H9 (cell line): Measurements from ENCODE around the gene CTF1. TPM values are rescaled to one million over a fixed set of nuclear protein-coding genes. Genes with fewer than 3 reads are reported as not detected.

Experiments used
- DNase-seq: peaks from one replicate; pipeline ENCODE4 v3.0.0-alpha.2; 2017
- H2AFZ ChIP-seq: one replicate; pipeline ENCODE4 v1.6.1; 2013; ENCODE audit warnings: mild to moderate bottlenecking, low read length, control low read depth, moderate library complexity
- H2AK5ac ChIP-seq: 2 replicates; pipeline ENCODE4 v1.6.1; 2013; ENCODE audit warnings: low read length, control low read depth, mixed read lengths; ENCODE audit not compliant: insufficient read length
- H2BK120ac ChIP-seq: one replicate; pipeline ENCODE4 v1.6.1; 2013; ENCODE audit warnings: low read depth, mild to moderate bottlenecking, low read length, control low read depth, inconsistent platforms; ENCODE audit not compliant: poor library complexity, severe bottlenecking
- H2BK12ac ChIP-seq: 2 replicates; pipeline ENCODE4 v1.6.1; 2013; ENCODE audit warnings: low read length, control low read depth, mixed read lengths, low read depth; ENCODE audit not compliant: insufficient read length
- H2BK15ac ChIP-seq: 2 replicates; pipeline ENCODE4 v1.6.1; 2013; ENCODE audit warnings: low read depth, low read length, control low read depth
- H2BK20ac ChIP-seq: one replicate; pipeline ENCODE4 v1.6.1; 2013; ENCODE audit warnings: low read depth, mild to moderate bottlenecking, low read length, control low read depth, inconsistent platforms; ENCODE audit not compliant: poor library complexity, severe bottlenecking
- H2BK5ac ChIP-seq: 2 replicates; pipeline ENCODE4 v1.6.1; 2013; ENCODE audit warnings: low read length, control low read depth, mixed read lengths; ENCODE audit not compliant: insufficient read length
- H3K14ac ChIP-seq: 2 replicates; pipeline ENCODE4 v1.6.1; 2013; ENCODE audit warnings: low read length, control low read depth; ENCODE audit not compliant: insufficient read depth
- H3K18ac ChIP-seq: 2 replicates; pipeline ENCODE4 v1.6.1; 2013; ENCODE audit warnings: low read depth, mild to moderate bottlenecking, mixed read lengths, low read length, control low read depth; ENCODE audit not compliant: insufficient read length
- H3K23ac ChIP-seq: 2 replicates; pipeline ENCODE4 v1.6.1; 2013; ENCODE audit warnings: low read length, control low read depth, mixed read lengths, low read depth; ENCODE audit not compliant: insufficient read length
- H3K23me2 ChIP-seq: 2 replicates; pipeline ENCODE4 v1.6.1; 2013; ENCODE audit warnings: low read depth, mild to moderate bottlenecking, mixed read lengths, low read length, control low read depth; ENCODE audit not compliant: insufficient read length, poor library complexity, severe bottlenecking
- H3K27ac ChIP-seq: 2 replicates; pipeline ENCODE4 v1.5.1; 2013; ENCODE audit warnings: low read length, control low read depth, mixed read lengths, low read depth; ENCODE audit not compliant: insufficient read length
- H3K27me3 ChIP-seq: 2 replicates; pipeline ENCODE4 v1.6.1; 2013; ENCODE audit warnings: low read length, control low read depth, inconsistent platforms; ENCODE audit not compliant: insufficient read depth
- H3K4ac ChIP-seq: 2 replicates; pipeline ENCODE4 v1.6.1; 2013; ENCODE audit warnings: low read depth, mild to moderate bottlenecking, control low read depth, inconsistent platforms, low read length, moderate library complexity
- H3K4me1 ChIP-seq: 2 replicates; pipeline ENCODE4 v1.6.1; 2013; ENCODE audit warnings: low read length, control low read depth, inconsistent platforms; ENCODE audit not compliant: insufficient read depth
- H3K4me2 ChIP-seq: 2 replicates; pipeline ENCODE4 v1.6.1; 2013; ENCODE audit warnings: low read length, control low read depth, mixed read lengths; ENCODE audit not compliant: insufficient read length, insufficient read depth
- H3K56ac ChIP-seq: 2 replicates; pipeline ENCODE4 v1.6.1; 2013; ENCODE audit warnings: low read depth, mild to moderate bottlenecking, mixed read lengths, low read length, control low read depth; ENCODE audit not compliant: insufficient read length
- H3K79me1 ChIP-seq: 2 replicates; pipeline ENCODE4 v1.6.1; 2013; ENCODE audit warnings: low read depth, mild to moderate bottlenecking, moderate library complexity, low read length, control low read depth, inconsistent platforms; ENCODE audit not compliant: insufficient read depth, poor library complexity, severe bottlenecking
- H3K79me2 ChIP-seq: 2 replicates; pipeline ENCODE4 v1.6.1; 2013; ENCODE audit warnings: low read length, control low read depth, inconsistent platforms; ENCODE audit not compliant: insufficient read depth
- H3K9ac ChIP-seq: 2 replicates; pipeline ENCODE4 v1.6.1; 2013; ENCODE audit warnings: low read length, control low read depth, mixed read lengths; ENCODE audit not compliant: insufficient read length; ENCODE audit errors: extremely low read depth
- H3K9me3 ChIP-seq: one replicate; pipeline ENCODE4 v1.6.1; 2013; ENCODE audit warnings: low read depth, low read length, inconsistent platforms; ENCODE audit not compliant: control insufficient read depth
- H3T11ph ChIP-seq: one replicate; pipeline ENCODE4 v1.6.1; 2013; ENCODE audit warnings: mild to moderate bottlenecking, low read length, control low read depth, inconsistent platforms
- H4K20me1 ChIP-seq: one replicate; pipeline ENCODE4 v1.6.1; 2013; ENCODE audit not compliant: control insufficient read depth, insufficient read length, insufficient read depth
- H4K5ac ChIP-seq: 2 replicates; pipeline ENCODE4 v1.6.1; 2013; ENCODE audit warnings: low read depth, mild to moderate bottlenecking, mixed read lengths, low read length, control low read depth; ENCODE audit not compliant: insufficient read length
- H4K8ac ChIP-seq: replicated peaks from 2 replicates; pipeline ENCODE4 v1.6.1; 2013; ENCODE audit warnings: low read length, control low read depth, mixed read lengths, low read depth; ENCODE audit not compliant: insufficient read length
- H4K91ac ChIP-seq: 2 replicates; pipeline ENCODE4 v1.6.1; 2013; ENCODE audit warnings: low read depth, mild to moderate bottlenecking, moderate library complexity, mixed read lengths, low read length, control low read depth; ENCODE audit not compliant: insufficient read length
- H3K27ac Mint-ChIP-seq, 3 experiments: 2 replicates in 2 of 3; 3 replicates in 1 of 3; pipeline ENCODE4 v1.8.0; 2020 to 2021; ENCODE audit warnings: mixed read lengths in 3 of 3, mild to moderate bottlenecking in 1 of 3, moderate library complexity in 1 of 3
- H3K27me3 Mint-ChIP-seq: 2 replicates; pipeline ENCODE4 v1.8.0; 2021; ENCODE audit warnings: low read depth, mild to moderate bottlenecking, moderate library complexity, mixed read lengths
- H3K36me3 Mint-ChIP-seq, 3 experiments: 2 replicates in 2 of 3; 3 replicates in 1 of 3; pipeline ENCODE4 v1.8.0; 2020 to 2021; ENCODE audit warnings: low read depth in 3 of 3, mixed read lengths in 3 of 3; ENCODE audit not compliant: insufficient read depth in 1 of 3
- H3K4me1 Mint-ChIP-seq, 2 experiments: 2 replicates each; pipeline ENCODE4 v1.8.0; 2020; ENCODE audit warnings: mixed read lengths in 2 of 2
- H3K4me3 Mint-ChIP-seq, 2 experiments: 2 replicates in 1 of 2; 3 replicates in 1 of 2; pipeline ENCODE4 v1.8.0; 2020 to 2021; ENCODE audit warnings: mild to moderate bottlenecking in 2 of 2, mixed read lengths in 2 of 2, moderate library complexity in 1 of 2
- H3K9me3 Mint-ChIP-seq, 2 experiments: 2 replicates in 1 of 2; 3 replicates in 1 of 2; pipeline ENCODE4 v1.8.0; 2020; ENCODE audit warnings: mild to moderate bottlenecking in 2 of 2, mixed read lengths in 2 of 2, moderate library complexity in 1 of 2
- CTCF ChIP-seq: fragments of 200-600 bp; sonication (generic); conservative IDR thresholded peaks from 3 replicates; pipeline ENCODE4 v1.8.0; 2021; ENCODE audit warnings: antibody characterized with exemption, mild to moderate bottlenecking
- WGBS: extraction: QIAGEN DNeasy Blood & Tissue Kit; methylation state at CpG from one replicate; pipeline ENCODE4 v1.1.7; 2013; ENCODE audit warnings: missing lambda C conversion rate, low lambda C conversion rate, mixed read lengths; ENCODE audit not compliant: insufficient read length; ENCODE audit errors: extremely low coverage; 5-methylcytosine and 5-hydroxymethylcytosine counted together
- total RNA-seq: library from RNA; stranded (reverse); gene quantifications from 2 replicates; pipeline ENCODE4 v1.2.1, GENCODE V29; 2021

The CTF1 gene
- total RNA-seq, 1 experiment from 2014 or later, result 0.72 TPM

GRCh38 chr16:30846649-30847402 is 49.6 kb upstream of the CTF1 start:
- H2BK15ac ChIP-seq, result no peak overlapping the region
- no peak overlapping the region for H2BK12ac ChIP-seq
- WGBS, result no CpG with 5 or more reads among the region's 4 CpGs

More at GRCh38 chr16:30846649-30847402, 49.6 kb upstream of the CTF1 start:
- Histone ChIP-seq H2AFZ (no peak overlapping the region), H3K18ac (no peak overlapping the region), H4K20me1 (no peaks in the 10 kb centered on the region), H4K5ac (no peak overlapping the region), H4K91ac (no peak overlapping the region), H2BK5ac (no peak overlapping the region), H2BK20ac (no peak overlapping the region), H3K27ac (no peak overlapping the region), H3K9me3 (no peaks in the 10 kb centered on the region), H3K56ac (no peak overlapping the region), H3K9ac (no peak overlapping the region), H3K14ac (no peak overlapping the region), H2AK5ac (no peak overlapping the region), H3T11ph (no peak overlapping the region), H3K4ac (no peak overlapping the region), H3K27me3 (0 out of 2 replicates have a peak, but pooled peaks cover 2% of the 10 kb centered on the region), H4K8ac (no peak overlapping the region), H2BK120ac (no peak overlapping the region), H3K4me2 (no peak overlapping the region), H3K79me1 (no peaks in the 10 kb centered on the region), H3K79me2 (no peaks in the 10 kb centered on the region), H3K23ac (no peak overlapping the region), H3K23me2 (no peaks in the 10 kb centered on the region), H3K4me1 (no peaks in the 10 kb centered on the region)
- no peak for TF ChIP-seq CTCF
- H3K27me3 Mint-ChIP-seq, result peaks cover 25% of the 10 kb centered on the region
- no peak overlapping the region for H3K27ac Mint-ChIP-seq
- no peak overlapping the region for H3K4me3 Mint-ChIP-seq
- H3K36me3 Mint-ChIP-seq, result peaks cover 0 to 3% (median 0%) of the 10 kb centered on the region in 3 experiments; a peak in 2 of 7 replicates
- no peak for DNase-seq
- H3K4me1 Mint-ChIP-seq, result peaks cover 6% of the 10 kb centered on the region in 2 experiments; a peak in 3 of 4 replicates
- H3K9me3 Mint-ChIP-seq, result peaks cover 5 to 6% of the 10 kb centered on the region in 2 experiments
